ENCODE results near the gene SECISBP2. TPM values are rescaled to one million over a fixed set of nuclear protein-coding genes. Genes with fewer than 3 reads are reported as not detected.
A peak's percentile ranks its signal among the peaks of the same experiment; 100 is the strongest.

SECISBP2 gene
- total and polyA plus RNA-seq, 2 donors (not counting 1 experiment from before 2014, with no cell fraction given): 56.6 to 124 TPM

DNA sequence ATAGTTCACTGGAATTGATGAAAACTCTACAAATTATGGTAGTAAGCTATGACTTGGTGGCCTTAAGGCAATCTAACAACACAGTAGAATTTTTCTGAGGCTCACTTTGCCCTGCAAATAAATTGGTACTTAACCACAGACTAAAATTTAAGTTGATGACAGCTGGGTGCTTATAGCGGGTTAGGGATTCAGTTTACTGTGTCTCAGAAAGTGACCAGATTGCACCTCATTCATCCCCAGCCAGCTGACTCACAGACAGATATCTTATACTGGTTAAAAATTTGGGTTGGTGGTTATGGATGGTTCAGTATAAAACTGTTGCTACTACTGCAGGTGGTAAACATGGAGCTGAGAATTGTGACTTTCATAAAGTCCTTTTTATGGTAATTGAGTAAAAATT lies 4.5 kb upstream of the SECISBP2 start:
- H4K20me1 ChIP-seq (ENCODE audit: control insufficient read depth, insufficient read depth, low read length, poor library complexity, severe bottlenecking): no peaks in the 10 kb centered on the region
- peaks cover 46% of the 10 kb centered on the region for H3K79me2 ChIP-seq (ENCODE audit: control insufficient read depth, insufficient read depth, low read length)
- no CpG with 5 or more reads among the region's 1 CpG for whole genome bisulfite sequencing (ENCODE audit: insufficient coverage)
- Mint-ChIP-seq H3K4me3 (no peak overlapping the region), H3K4me1 (peaks cover 55% of the 10 kb centered on the region), H3K27ac (no peak overlapping the region), H3K9me3 (ENCODE audit: insufficient read depth) (no peaks in the 10 kb centered on the region), H3K27me3 (no peaks in the 10 kb centered on the region)
- no peak overlapping the region for H2AFZ ChIP-seq (ENCODE audit: insufficient read depth, low read depth, low read length, poor library complexity, severe bottlenecking)
- ATAC-seq (ENCODE audit: low read depth) (no peak), DNase-seq (no peak)
- no peaks in the 10 kb centered on the region for H3K9me3 ChIP-seq (ENCODE audit: control extremely low read depth in 1 of 3, control insufficient read depth in 2 of 3, insufficient read depth in 1 of 3, low read length in 2 of 3)
- TF ChIP-seq, protein P1, sequence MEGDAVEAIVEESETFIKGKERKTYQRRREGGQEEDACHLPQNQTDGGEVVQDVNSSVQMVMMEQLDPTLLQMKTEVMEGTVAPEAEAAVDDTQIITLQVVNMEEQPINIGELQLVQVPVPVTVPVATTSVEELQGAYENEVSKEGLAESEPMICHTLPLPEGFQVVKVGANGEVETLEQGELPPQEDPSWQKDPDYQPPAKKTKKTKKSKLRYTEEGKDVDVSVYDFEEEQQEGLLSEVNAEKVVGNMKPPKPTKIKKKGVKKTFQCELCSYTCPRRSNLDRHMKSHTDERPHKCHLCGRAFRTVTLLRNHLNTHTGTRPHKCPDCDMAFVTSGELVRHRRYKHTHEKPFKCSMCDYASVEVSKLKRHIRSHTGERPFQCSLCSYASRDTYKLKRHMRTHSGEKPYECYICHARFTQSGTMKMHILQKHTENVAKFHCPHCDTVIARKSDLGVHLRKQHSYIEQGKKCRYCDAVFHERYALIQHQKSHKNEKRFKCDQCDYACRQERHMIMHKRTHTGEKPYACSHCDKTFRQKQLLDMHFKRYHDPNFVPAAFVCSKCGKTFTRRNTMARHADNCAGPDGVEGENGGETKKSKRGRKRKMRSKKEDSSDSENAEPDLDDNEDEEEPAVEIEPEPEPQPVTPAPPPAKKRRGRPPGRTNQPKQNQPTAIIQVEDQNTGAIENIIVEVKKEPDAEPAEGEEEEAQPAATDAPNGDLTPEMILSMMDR (IDR thresholded peaks at IDR 0.05): no peak
- TF ChIP-seq EZH2 (IDR thresholded peaks at IDR 0.05; ENCODE audit: borderline replicate concordance, insufficient read depth, low read depth, low read length, poor library complexity, severe bottlenecking): no peak
- H3K4me3 ChIP-seq (ENCODE audit: control extremely low read depth in 1 of 5, extremely low read depth in 1 of 5, insufficient read depth in 1 of 5, low read depth in 2 of 5, low read length in 4 of 5): no peak overlapping the region
- peaks cover 36% of the 10 kb centered on the region in 2 donors for H3K4me1 ChIP-seq (ENCODE audit: control insufficient read depth in 2 of 2, insufficient read depth in 2 of 2, low read length in 2 of 2)
- H3K27me3 ChIP-seq (replicated peaks in 1 of 4; ENCODE audit: control extremely low read depth in 1 of 4, control insufficient read depth in 3 of 4, insufficient read depth in 4 of 4, low read length in 3 of 4): no peaks in the 10 kb centered on the region
- peaks cover 9 to 16% of the 10 kb centered on the region in 2 experiments for H3K36me3 ChIP-seq (replicated peaks in 1 of 2; ENCODE audit: control extremely low read depth in 1 of 2, control insufficient read depth in 1 of 2, extremely low read depth in 1 of 2, insufficient read depth in 2 of 2, low read length in 1 of 2)
- H3K9ac ChIP-seq (ENCODE audit: low read length): no peak overlapping the region
- intact Hi-C loops (cut with micrococcal nuclease): no loop called here
- no peak overlapping the region for H3K27ac ChIP-seq (ENCODE audit: low read length in 2 of 2)
- ChIA-PET CTCF (interaction anchor here (1.3 kb wide), 1 partner anchor 85 kb away, joined by 3 read pairs; no protein-coding TSS in a partner anchor), POLR2A (no interaction called here)
- no peak overlapping the region for H3K4me2 ChIP-seq (replicated peaks; ENCODE audit: low read depth, low read length, poor library complexity, severe bottlenecking)

- intact Hi-C loops (cut with micrococcal nuclease): loop anchor here (5.0 kb wide), 1 partner anchor 928 kb away; the partner anchor contains the start of gene SPIN1
- Histone ChIP-seq H2AFZ (ENCODE audit: insufficient read depth, low read depth, low read length, poor library complexity, severe bottlenecking) (no peak overlapping the region), H3K4me2 (replicated peaks; ENCODE audit: low read depth, low read length, poor library complexity, severe bottlenecking) (no peak overlapping the region), H3K9me3 (ENCODE audit: control extremely low read depth in 1 of 3, control insufficient read depth in 2 of 3, insufficient read depth in 1 of 3, low read length in 2 of 3) (no peaks in the 10 kb centered on the region), H3K4me1 (ENCODE audit: control insufficient read depth in 2 of 2, insufficient read depth in 2 of 2, low read length in 2 of 2) (peaks cover 36 to 37% of the 10 kb centered on the region in 2 donors), H3K27me3 (replicated peaks in 1 of 4; ENCODE audit: control extremely low read depth in 1 of 4, control insufficient read depth in 3 of 4, insufficient read depth in 4 of 4, low read length in 3 of 4) (no peaks in the 10 kb centered on the region), H4K20me1 (ENCODE audit: control insufficient read depth, insufficient read depth, low read length, poor library complexity, severe bottlenecking) (no peaks in the 10 kb centered on the region), H3K9ac (ENCODE audit: low read length) (no peak overlapping the region), H3K4me3 (ENCODE audit: control extremely low read depth in 1 of 5, extremely low read depth in 1 of 5, insufficient read depth in 1 of 5, low read depth in 2 of 5, low read length in 4 of 5) (no peak overlapping the region), H3K79me2 (ENCODE audit: control insufficient read depth, insufficient read depth, low read length) (peaks cover 49% of the 10 kb centered on the region), H3K36me3 (replicated peaks in 1 of 2; ENCODE audit: control extremely low read depth in 1 of 2, control insufficient read depth in 1 of 2, extremely low read depth in 1 of 2, insufficient read depth in 2 of 2, low read length in 1 of 2) (peaks cover 9 to 22% of the 10 kb centered on the region in 2 experiments), H3K27ac (ENCODE audit: low read length in 2 of 2) (no peak overlapping the region)
- POLR2A ChIA-PET: no interaction called here
- DNase-seq (no peak), ATAC-seq (ENCODE audit: low read depth) (no peak)
- no CpG with 5 or more reads among the region's 1 CpG for WGBS (ENCODE audit: insufficient coverage)
- no peaks in the 10 kb centered on the region for H3K9me3 Mint-ChIP-seq (ENCODE audit: insufficient read depth)
- TF ChIP-seq, protein P1 (IDR thresholded peaks at IDR 0.05): no peak
- TF ChIP-seq EZH2 (IDR thresholded peaks at IDR 0.05; ENCODE audit: borderline replicate concordance, insufficient read depth, low read depth, low read length, poor library complexity, severe bottlenecking): no peak
- no peaks in the 10 kb centered on the region for H3K27me3 Mint-ChIP-seq
- no peak overlapping the region for H3K4me3 Mint-ChIP-seq
- CTCF ChIA-PET: no interaction called here
- peaks cover 63% of the 10 kb centered on the region for H3K4me1 Mint-ChIP-seq
- peak overlapping the region; percentile 15 for H3K27ac Mint-ChIP-seq
Observed at GRCh38 chr9:89314955-89315354, 3.3 kb upstream of the SECISBP2 start.
